SU-DHL-6 (cell line): Measurements from ENCODE around the gene ODAPH.

Experiments used
- CTCF ChIP-seq: fragments of 200-600 bp; sonication (generic); IDR thresholded peaks from one replicate; pipeline ENCODE4 v1.5.1; 2017; ENCODE audit warnings: antibody characterized with exemption, mild to moderate bottlenecking, low read length, moderate library complexity; ENCODE audit not compliant: insufficient read depth, poor library complexity, severe bottlenecking
- EZH2phosphoT487 ChIP-seq: fragments of 200-600 bp; sonication (generic), shearing (Covaris generic); conservative IDR thresholded peaks from 2 replicates; pipeline ENCODE4 v1.6.1; 2018; ENCODE audit warnings: mild to moderate bottlenecking, antibody characterized with exemption, low read length, moderate library complexity, mixed read lengths

GRCh38 chr4:75612306-75612705 lies 56.4 kb downstream of the ODAPH start:
- TF ChIP-seq CTCF: no peak
- TF ChIP-seq EZH2phosphoT487: no peak
